IMR-90 (cell line): Measurements from ENCODE around the gene ITIH2. TPM values are rescaled to one million over a fixed set of nuclear protein-coding genes. Genes with fewer than 3 reads are reported as not detected.
"Not testable (repeated sequence)": the region's sequence is repeated elsewhere in the genome, so short reads cannot be mapped to it uniquely, and the experiment has no call there.

Source experiments
- ATAC-seq: fragments of 200-7000 bp; cut with Tn5 transposase; 2 replicates; pipeline ENCODE4 v1.9.1; 2020; ENCODE audit warnings: low read depth, mild to moderate bottlenecking, moderate library complexity
- BruUV-seq: library from RNA; stranded (reverse); fragments of 400-500 nt; replicated peaks from 2 replicates; lab custom pipeline; 2021; lab: Mats Ljungman, UMichigan
- CTCF ChIA-PET: fragments of 300-600 bp; formaldehyde crosslinking; extraction: SDS; loops from one replicate; lab custom pipeline; 2021; ENCODE audit warnings: antibody characterized with exemption; lab: Yijun Ruan, JAX
- POLR2A ChIA-PET: fragments of 300-600 bp; sonication (Branson Sonifier 250); formaldehyde crosslinking; loops from one replicate; lab custom pipeline; 2022; ENCODE audit warnings: antibody characterized with exemption; ENCODE audit not compliant: unreplicated experiment; lab: Charles Lee
- DNase-seq: peaks from one replicate; pipeline ENCODE4 v3.0.0; 2013
- H2AFZ ChIP-seq: replicated peaks from 2 replicates; pipeline ENCODE3; 2013; ENCODE audit warnings: low read length, mild to moderate bottlenecking; ENCODE audit not compliant: poor library complexity
- H2AK5ac ChIP-seq: 2 replicates; pipeline ENCODE4 v1.6.1; 2013; ENCODE audit warnings: low read depth, low read length, inconsistent platforms
- H2AK9ac ChIP-seq: replicated peaks from 2 replicates; pipeline ENCODE3; 2013; ENCODE audit warnings: mild to moderate bottlenecking, low read depth, low read length, moderate library complexity; ENCODE audit not compliant: poor library complexity
- H2BK120ac ChIP-seq: 2 replicates; pipeline ENCODE4 v1.6.1; 2013; ENCODE audit warnings: low read depth, low read length, inconsistent platforms
- H2BK15ac ChIP-seq: 3 replicates; pipeline ENCODE4 v1.6.1; 2013; ENCODE audit warnings: low read depth, low read length, inconsistent platforms
- H2BK20ac ChIP-seq: 2 replicates; pipeline ENCODE4 v1.6.1; 2013; ENCODE audit warnings: low read depth, mild to moderate bottlenecking, inconsistent platforms, low read length, moderate library complexity
- H2BK5ac ChIP-seq: 2 replicates; pipeline ENCODE4 v1.6.1; 2013; ENCODE audit warnings: mild to moderate bottlenecking, low read depth, low read length, inconsistent platforms; ENCODE audit not compliant: poor library complexity, severe bottlenecking
- H3K14ac ChIP-seq: replicated peaks from 2 replicates; pipeline ENCODE4 v1.6.1; 2013; ENCODE audit warnings: low read depth, low read length, inconsistent platforms
- H3K18ac ChIP-seq: 2 replicates; pipeline ENCODE4 v1.6.1; 2013; ENCODE audit warnings: low read depth, low read length, control low read depth
- H3K23ac ChIP-seq: 2 replicates; pipeline ENCODE4 v1.6.1; 2013; ENCODE audit warnings: low read depth, low read length, inconsistent platforms
- H3K27ac ChIP-seq: 2 replicates; pipeline ENCODE4 v1.5.1; 2013; ENCODE audit warnings: mild to moderate bottlenecking, control low read depth, low read length; ENCODE audit not compliant: insufficient read depth
- H3K27me3 ChIP-seq: 2 replicates; pipeline ENCODE4 v1.6.1; 2013; ENCODE audit warnings: low read length; ENCODE audit not compliant: control insufficient read depth, insufficient read depth
- H3K36me3 ChIP-seq: 2 replicates; pipeline ENCODE4 v1.6.1; 2013; ENCODE audit warnings: low read length, mixed read lengths; ENCODE audit not compliant: control insufficient read depth, insufficient read depth
- H3K4ac ChIP-seq: 2 replicates; pipeline ENCODE4 v1.6.1; 2013; ENCODE audit warnings: low read depth, low read length, inconsistent platforms
- H3K4me1 ChIP-seq: 2 replicates; pipeline ENCODE4 v1.6.1; 2013; ENCODE audit warnings: low read length, mixed read lengths; ENCODE audit not compliant: control insufficient read depth, insufficient read depth
- H3K4me2 ChIP-seq: 2 replicates; pipeline ENCODE4 v1.6.1; 2013; ENCODE audit warnings: low read depth, mild to moderate bottlenecking, control low read depth, low read length, moderate library complexity
- H3K4me3 ChIP-seq: 2 replicates; pipeline ENCODE4 v1.5.1; 2013; ENCODE audit warnings: low read depth, mild to moderate bottlenecking, control low read depth, low read length, moderate library complexity; ENCODE audit not compliant: insufficient read depth
- H3K56ac ChIP-seq: 2 replicates; pipeline ENCODE4 v1.6.1; 2013; ENCODE audit warnings: low read length, inconsistent platforms; ENCODE audit not compliant: insufficient read depth; ENCODE audit errors: extremely low read depth
- H3K79me1 ChIP-seq, 2 experiments: 2 replicates each; pipeline ENCODE4 v1.6.1; 2013; ENCODE audit warnings: low read length in 2 of 2, inconsistent platforms in 1 of 2, low read depth in 1 of 2
- H3K9ac ChIP-seq: 2 replicates; pipeline ENCODE4 v1.6.1; 2013; ENCODE audit warnings: low read depth, low read length, control low read depth
- H3K9me1 ChIP-seq: 2 replicates; pipeline ENCODE4 v1.6.1; 2013; ENCODE audit warnings: low read length, inconsistent platforms; ENCODE audit not compliant: insufficient read depth
- H3K9me3 ChIP-seq: 2 replicates; pipeline ENCODE4 v1.6.1; 2013; ENCODE audit warnings: low read length; ENCODE audit not compliant: control insufficient read depth, insufficient read depth
- H4K20me1 ChIP-seq: 2 replicates; pipeline ENCODE4 v1.6.1; 2013; ENCODE audit warnings: low read length, inconsistent platforms; ENCODE audit not compliant: insufficient read depth
- H4K5ac ChIP-seq: 2 replicates; pipeline ENCODE4 v1.6.1; 2013; ENCODE audit warnings: mild to moderate bottlenecking, low read depth, low read length, control low read depth
- H4K8ac ChIP-seq, 2 experiments: 2 replicates each; pipeline ENCODE4 v1.6.1; 2013; ENCODE audit warnings: low read depth in 2 of 2, low read length in 2 of 2, control low read depth in 1 of 2, inconsistent platforms in 1 of 2
- H4K91ac ChIP-seq: 2 replicates; pipeline ENCODE4 v1.6.1; 2013; ENCODE audit warnings: low read depth, low read length, inconsistent platforms; ENCODE audit not compliant: insufficient read depth
- WGBS, 2 experiments: methylation state at CpG; one replicate each; pipeline versions ENCODE4 v1.1.5 to v1.1.7; 2013; ENCODE audit warnings: missing lambda C conversion rate in 2 of 2; ENCODE audit not compliant: insufficient read length in 1 of 2; ENCODE audit errors: extremely low coverage in 2 of 2; 5-methylcytosine and 5-hydroxymethylcytosine counted together
- dilution Hi-C: fragments of 300-500 bp; cut with HindIII; formaldehyde crosslinking; loops from one replicate; pipeline ENCODE4 v1.14.3; 2018; ENCODE audit warnings: low sequenced_read_pairs; ENCODE audit not compliant: unreplicated experiment
- in situ Hi-C: fragments of 300-500 bp; cut with MboI; formaldehyde crosslinking; loops from 3 replicates; pipeline ENCODE4 v1.14.3; 2019; ENCODE audit warnings: low sequenced_read_pairs, inconsistent platforms, mixed read lengths
- intact Hi-C: fragments of 100-400 bp; cut with micrococcal nuclease; formaldehyde crosslinking; loops from 2 replicates; pipeline ENCODE4 v1.10.0; 2022
- polyA plus RNA-seq, 3 experiments: library from polyadenylated mRNA; depleted of rRNA; stranded (reverse); fragments of >200 nt; gene quantifications; 2 replicates each; pipeline ENCODE4 v1.2.3, GENCODE V29; 2012; ENCODE audit warnings: low replicate concordance in 1 of 3
- total RNA-seq: library from RNA; depleted of rRNA; stranded (reverse); fragments of >200 nt; gene quantifications from 2 replicates; pipeline ENCODE4 v1.2.3, GENCODE V29; 2012

Gene ITIH2
- total and polyA plus RNA-seq, 2 of the 4 experiments (the other 2 are of a cell fraction) = not detected

DNA sequence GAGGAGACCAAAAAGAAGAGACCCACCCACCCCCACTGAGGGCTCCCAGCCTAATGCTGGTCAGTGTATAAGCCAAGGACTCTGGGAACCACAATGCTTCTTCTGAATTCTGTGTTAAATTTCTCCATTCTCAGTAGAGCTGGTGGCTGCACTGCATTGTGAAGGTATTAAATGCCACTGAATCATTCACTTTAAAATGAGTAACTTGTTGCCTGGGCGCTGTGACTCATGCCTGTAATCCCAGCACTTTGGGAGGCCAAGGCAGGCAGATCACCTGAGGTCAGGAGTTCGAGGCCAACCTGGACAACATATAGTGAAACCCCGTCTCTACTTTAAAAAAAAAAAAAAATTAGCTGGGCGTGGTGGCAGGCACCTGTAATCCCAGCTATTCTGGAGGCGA is 23.0 kb upstream of the ITIH2 start:
- H3K4me2 ChIP-seq, H3K14ac ChIP-seq, H3K23ac ChIP-seq, H3K9me1 ChIP-seq, H2BK20ac ChIP-seq, H3K79me1 ChIP-seq, H3K56ac ChIP-seq, H4K91ac ChIP-seq, H2AK5ac ChIP-seq, H3K36me3 ChIP-seq, DNase-seq, H4K5ac ChIP-seq, CTCF ChIA-PET, H3K4ac ChIP-seq, H3K27me3 ChIP-seq, H2AFZ ChIP-seq, BruUV-seq, H3K9ac ChIP-seq, in situ Hi-C loops, H3K27ac ChIP-seq, H4K8ac ChIP-seq, ATAC-seq, H3K4me3 ChIP-seq, H4K20me1 ChIP-seq, dilution Hi-C loops, H2AK9ac ChIP-seq, H3K9me3 ChIP-seq, H3K4me1 ChIP-seq, H3K18ac ChIP-seq, H2BK120ac ChIP-seq, H2BK5ac ChIP-seq, POLR2A ChIA-PET, H2BK15ac ChIP-seq: not testable (repeated sequence)
- WGBS, 2 experiments = no CpG with 5 or more reads among the region's 5 CpGs
- intact Hi-C loops = loop anchor here (10.0 kb wide), 1 partner anchor 1265 kb away; no protein-coding TSS in a partner anchor
